Testis (tissue), 3 donors: ENCODE measurements around the gene PNPO. TPM values are rescaled to one million over a fixed set of nuclear protein-coding genes. Genes with fewer than 3 reads are reported as not detected.
A peak's percentile ranks its signal among the peaks of the same experiment; 100 is the strongest.

ENCODE experiments used
- DNase-seq: peaks from one replicate; pipeline ENCODE4 v3.0.0-alpha.2; 2019
- H3K27ac ChIP-seq, 2 donors: fragments of 200-600 bp; sonication (generic); one replicate each; pipeline ENCODE4 v1.5.1; 2019
- H3K27me3 ChIP-seq: fragments of 200-600 bp; sonication (generic); one replicate; pipeline ENCODE4 v1.5.1; 2019
- H3K36me3 ChIP-seq: fragments of 200-600 bp; sonication (generic); one replicate; pipeline ENCODE4 v1.5.1; 2017; ENCODE audit warnings: low read depth; ENCODE audit errors: missing control alignments
- H3K4me1 ChIP-seq: fragments of 200-600 bp; sonication (generic); one replicate; pipeline ENCODE4 v1.5.1; 2019
- H3K4me3 ChIP-seq, 2 donors: fragments of 200-600 bp; sonication (generic); one replicate each; pipeline ENCODE4 v1.5.1; 2017 to 2019
- H3K9me3 ChIP-seq: fragments of 200-600 bp; sonication (generic); one replicate; pipeline ENCODE4 v1.5.1; 2017
- POLR2A ChIP-seq: fragments of 450-650 bp; IDR thresholded peaks from one replicate; pipeline ENCODE4 v1.6.1; 2017; ENCODE audit warnings: antibody characterized with exemption, mild to moderate bottlenecking, moderate library complexity
- WGBS, 2 donors: methylation state at CpG; one replicate each; pipeline ENCODE4 v1.1.5; 2018; 5-methylcytosine and 5-hydroxymethylcytosine counted together
- intact Hi-C: fragments of 100-400 bp; cut with DNase I; formaldehyde crosslinking; loops from one replicate; pipeline ENCODE4 v1.15.1; 2023; ENCODE audit warnings: low total_unique reads
- polyA plus RNA-seq: library from polyadenylated mRNA; stranded (reverse); fragments of 350-450 nt; fragmentation: Illumina TruSeq; extraction: RNeasy Lipid Tissue Mini Kit (QIAGEN cat#74804); gene quantifications from one replicate; pipeline ENCODE4 v1.2.3, GENCODE V29; 2014; ENCODE audit warnings: low read depth, low replicate concordance; ENCODE audit not compliant: insufficient read depth
- total RNA-seq, 2 donors: library from RNA; depleted of rRNA; stranded (reverse); fragments of >200 nt; gene quantifications; one replicate each; pipeline ENCODE4 v1.2.3, GENCODE V29; 2016
- TF ChIP-seq, protein P1 (sequence below), 3 experiments: fragments of 450-650 bp in 2 of 3; fragments of 200-600 bp in 1 of 3; sonication (generic) in 1 of 3; IDR thresholded peaks; one replicate each; pipeline ENCODE4 v1.5.1; 2016 to 2019; ENCODE audit warnings: antibody characterized with exemption in 3 of 3, mild to moderate bottlenecking in 2 of 3, moderate library complexity in 1 of 3

The PNPO gene
- total and polyA plus RNA-seq, 3 donors from 2014 or later: 21.3 to 41.7 (median 37.5) TPM

DNA sequence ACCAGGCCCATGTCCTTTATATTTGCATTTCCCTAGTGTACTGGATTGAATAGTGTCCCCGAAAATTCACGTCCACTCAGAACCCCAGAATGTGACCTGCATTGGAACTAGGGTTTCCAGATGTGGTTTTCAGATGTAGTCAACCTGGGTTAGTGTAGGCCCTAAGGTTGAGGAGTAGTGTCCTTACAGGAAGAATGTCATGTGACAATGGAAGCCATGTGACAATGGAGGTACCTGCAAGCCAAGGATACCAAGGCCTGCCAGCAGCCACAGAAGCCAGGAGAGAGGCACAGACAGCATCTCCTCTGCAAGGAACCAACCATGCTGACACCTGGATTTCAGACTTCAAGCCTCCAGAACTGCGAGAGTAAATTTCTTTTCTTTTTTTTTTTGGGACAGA, 21.5 kb downstream of the PNPO start:
- no peak for DNase-seq
- Histone ChIP-seq H3K27me3 (no peaks in the 10 kb centered on the region), H3K27ac (no peak overlapping the region), H3K4me1 (peaks cover 19% of the 10 kb centered on the region), H3K4me3 (no peak overlapping the region), H3K36me3 (no peaks in the 10 kb centered on the region), H3K9me3 (no peaks in the 10 kb centered on the region)
- WGBS, 2 donors: 93 to 97% methylated on average over 3 of the region's 3 CpGs
- intact Hi-C loops: no loop called here
- TF ChIP-seq, protein P1, sequence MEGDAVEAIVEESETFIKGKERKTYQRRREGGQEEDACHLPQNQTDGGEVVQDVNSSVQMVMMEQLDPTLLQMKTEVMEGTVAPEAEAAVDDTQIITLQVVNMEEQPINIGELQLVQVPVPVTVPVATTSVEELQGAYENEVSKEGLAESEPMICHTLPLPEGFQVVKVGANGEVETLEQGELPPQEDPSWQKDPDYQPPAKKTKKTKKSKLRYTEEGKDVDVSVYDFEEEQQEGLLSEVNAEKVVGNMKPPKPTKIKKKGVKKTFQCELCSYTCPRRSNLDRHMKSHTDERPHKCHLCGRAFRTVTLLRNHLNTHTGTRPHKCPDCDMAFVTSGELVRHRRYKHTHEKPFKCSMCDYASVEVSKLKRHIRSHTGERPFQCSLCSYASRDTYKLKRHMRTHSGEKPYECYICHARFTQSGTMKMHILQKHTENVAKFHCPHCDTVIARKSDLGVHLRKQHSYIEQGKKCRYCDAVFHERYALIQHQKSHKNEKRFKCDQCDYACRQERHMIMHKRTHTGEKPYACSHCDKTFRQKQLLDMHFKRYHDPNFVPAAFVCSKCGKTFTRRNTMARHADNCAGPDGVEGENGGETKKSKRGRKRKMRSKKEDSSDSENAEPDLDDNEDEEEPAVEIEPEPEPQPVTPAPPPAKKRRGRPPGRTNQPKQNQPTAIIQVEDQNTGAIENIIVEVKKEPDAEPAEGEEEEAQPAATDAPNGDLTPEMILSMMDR (IDR thresholded peaks at IDR 0.05): no peak
- no peak for TF ChIP-seq POLR2A

DNA sequence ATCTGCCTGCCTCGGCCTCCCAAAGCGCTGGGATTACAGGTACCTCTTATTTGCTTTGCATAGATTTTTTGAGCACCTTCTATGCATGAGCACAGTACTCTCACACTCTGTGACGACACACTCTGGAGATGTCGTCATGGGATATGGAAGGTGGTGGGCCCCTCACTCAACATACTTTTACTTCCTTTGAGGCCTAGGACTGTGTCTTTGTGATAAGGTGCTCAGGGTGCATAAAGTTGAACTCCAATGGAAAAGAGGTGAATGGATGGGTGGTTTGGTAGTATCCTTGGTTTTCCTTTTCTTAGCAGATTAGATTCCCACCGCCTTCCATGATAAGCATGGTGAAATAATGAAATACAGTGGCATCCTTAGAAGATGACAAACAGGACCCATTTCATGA, 23.5 kb downstream of the PNPO start:
- TF ChIP-seq, protein P1 (IDR thresholded peaks at IDR 0.05): no peak
- no peak for TF ChIP-seq POLR2A
- intact Hi-C loops: no loop called here
- WGBS, 2 donors: 91 to 98% methylated on average over 5 of the region's 5 CpGs

DNA sequence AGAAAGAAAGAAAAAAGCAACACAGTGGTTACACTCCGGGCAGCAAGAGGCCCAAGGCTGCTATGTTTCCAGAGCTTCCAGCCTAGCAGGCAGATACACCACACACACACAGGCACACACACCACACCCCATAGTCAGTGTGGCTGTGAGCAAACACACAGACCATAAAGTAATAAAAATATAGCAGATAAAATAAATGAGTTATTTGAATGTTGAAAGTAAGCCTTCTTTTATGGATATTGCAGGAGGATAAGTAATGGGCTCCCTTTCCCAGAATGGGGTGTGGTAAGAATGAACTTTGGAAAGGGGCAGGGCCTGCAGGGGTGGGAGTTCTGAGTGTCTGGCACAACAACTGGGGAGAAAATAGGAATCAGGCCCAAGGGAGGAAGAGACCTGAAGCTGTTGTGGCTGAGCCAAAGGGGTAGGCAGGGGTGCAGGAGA, 24.7 kb downstream of the PNPO start:
- Histone ChIP-seq H3K4me1 (peaks cover 31% of the 10 kb centered on the region), H3K9me3 (no peaks in the 10 kb centered on the region), H3K36me3 (no peaks in the 10 kb centered on the region), H3K27me3 (no peaks in the 10 kb centered on the region), H3K4me3 (no peak overlapping the region), H3K27ac (peak overlapping the region in 1 of 2 donors; percentile 27)
- 35 to 57% methylated on average over 1 of the region's 1 CpG for WGBS, 2 donors
- intact Hi-C loops: no loop called here
- peak; percentile 53 for DNase-seq
- TF ChIP-seq POLR2A: no peak
- TF ChIP-seq, protein P1 (IDR thresholded peaks at IDR 0.05): no peak

More for the DNA sequence above, 23.5 kb downstream of the PNPO start:
- peaks cover 26% of the 10 kb centered on the region for H3K4me1 ChIP-seq
- H3K4me3 ChIP-seq: no peak overlapping the region
- no peaks in the 10 kb centered on the region for H3K9me3 ChIP-seq
- no peaks in the 10 kb centered on the region for H3K36me3 ChIP-seq
- no peak for DNase-seq
- H3K27me3 ChIP-seq: no peaks in the 10 kb centered on the region
- H3K27ac ChIP-seq: no peak overlapping the region

DNA sequence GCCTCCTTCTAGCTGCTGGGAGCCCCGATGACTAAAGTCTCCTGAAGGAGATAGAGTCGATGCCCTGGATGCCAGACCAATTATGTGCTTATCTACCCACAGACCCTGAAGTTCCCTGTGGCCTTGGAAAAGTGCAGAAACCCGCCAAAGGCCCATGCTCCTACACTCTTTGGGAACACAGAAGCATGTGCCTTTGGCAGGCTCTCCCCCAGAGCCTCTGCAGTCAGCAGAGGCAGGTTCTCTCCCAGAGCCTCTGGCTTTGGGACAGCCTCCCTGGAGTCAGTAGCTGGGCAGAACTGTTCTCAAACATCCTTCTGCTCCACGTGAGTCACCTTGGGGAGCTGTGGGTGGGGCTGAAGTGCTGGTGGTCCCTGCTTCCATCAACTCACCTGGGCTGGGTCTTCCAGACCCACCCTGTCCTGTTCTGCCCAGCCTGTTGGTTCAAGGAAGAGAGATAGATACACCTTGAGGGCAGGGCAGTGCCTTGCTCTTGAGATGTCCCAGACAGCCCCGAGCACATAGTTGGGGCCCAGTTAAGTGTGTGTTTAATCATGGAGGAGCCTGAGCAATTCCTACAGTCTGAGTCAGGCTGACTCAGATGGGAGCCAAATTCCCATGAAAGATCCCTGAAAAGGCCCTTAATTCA, 26.4 kb downstream of the PNPO start:
- peak overlapping the region; percentile 10 to 68 for H3K27ac ChIP-seq
- intact Hi-C loops: no loop called here
- no peaks in the 10 kb centered on the region for H3K36me3 ChIP-seq
- H3K4me1 ChIP-seq: peaks cover 39% of the 10 kb centered on the region
- no peaks in the 10 kb centered on the region for H3K9me3 ChIP-seq
- 18 to 22% methylated on average over 3 to 5 of the region's 5 CpGs for WGBS, 2 donors
- DNase-seq: peak; percentile 86
- TF ChIP-seq POLR2A: no peak
- TF ChIP-seq, protein P1 (IDR thresholded peaks at IDR 0.05): no peak
- no peak overlapping the region for H3K4me3 ChIP-seq
- H3K27me3 ChIP-seq: no peaks in the 10 kb centered on the region

DNA sequence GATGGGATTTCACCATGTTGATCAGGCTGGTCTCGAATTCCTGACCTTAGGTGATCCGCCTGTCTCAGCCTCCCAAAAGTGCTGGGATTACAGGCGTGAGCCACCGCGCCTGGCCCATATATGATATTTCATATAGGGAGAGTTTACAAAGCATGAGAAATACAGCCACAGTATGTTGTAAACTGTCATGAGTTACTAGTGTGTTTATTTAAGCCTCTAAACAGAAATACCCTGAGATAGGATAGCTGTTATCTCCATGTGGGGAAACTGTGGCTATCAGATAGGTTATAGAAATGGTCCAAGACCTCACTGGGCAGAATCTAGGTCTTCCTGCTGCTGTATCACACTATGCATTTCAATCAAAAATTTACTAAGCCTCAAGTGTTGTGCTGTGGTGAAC, 27.5 kb downstream of the PNPO start:
- DNase-seq: no peak
- 53 to 79% methylated on average over 5 of the region's 5 CpGs for WGBS, 2 donors
- peaks cover 39% of the 10 kb centered on the region for H3K4me1 ChIP-seq
- H3K9me3 ChIP-seq: no peaks in the 10 kb centered on the region
- intact Hi-C loops: no loop called here
- H3K27me3 ChIP-seq: no peaks in the 10 kb centered on the region
- TF ChIP-seq POLR2A: no peak
- no peak overlapping the region for H3K27ac ChIP-seq
- no peak overlapping the region for H3K4me3 ChIP-seq
- no peaks in the 10 kb centered on the region for H3K36me3 ChIP-seq
